ENCODE measurements around the gene RAB3C.

The RAB3C gene

DNA sequence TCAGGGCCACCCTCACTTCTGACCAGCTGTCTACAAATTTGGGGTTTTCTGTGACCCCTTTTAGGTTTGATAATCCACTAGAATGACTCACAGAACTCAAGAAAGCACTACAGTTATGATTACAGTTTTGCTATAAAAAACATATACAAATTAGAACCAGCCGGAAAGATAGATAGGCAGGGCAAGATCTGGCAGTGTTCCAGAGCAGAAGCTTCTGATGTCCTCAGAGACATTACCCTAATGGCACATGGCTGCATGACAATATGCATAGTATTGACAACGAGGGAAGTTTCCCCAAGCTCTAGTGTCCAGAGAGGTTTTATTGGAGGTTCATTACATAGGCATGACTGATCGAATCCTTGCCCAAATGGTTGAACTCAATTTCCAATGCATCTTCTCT is 158.1 kb downstream of the RAB3C start:
- H3K4me3 ChIP-seq (ENCODE audit: low read length): no peak overlapping the region
- no peaks in the 10 kb centered on the region for H3K36me3 ChIP-seq (ENCODE audit: control insufficient read depth, insufficient read depth, low read length)
- H3K9me3 ChIP-seq (ENCODE audit: control insufficient read depth, low read length): no peaks in the 10 kb centered on the region
- H3K9ac ChIP-seq (ENCODE audit: low read length): no peak overlapping the region
- H3K27me3 ChIP-seq (ENCODE audit: control insufficient read depth, insufficient read depth, low read length): no peaks in the 10 kb centered on the region
- H3K4me1 ChIP-seq (ENCODE audit: control insufficient read depth, insufficient read depth, low read length): peaks cover 6% of the 10 kb centered on the region

DNA sequence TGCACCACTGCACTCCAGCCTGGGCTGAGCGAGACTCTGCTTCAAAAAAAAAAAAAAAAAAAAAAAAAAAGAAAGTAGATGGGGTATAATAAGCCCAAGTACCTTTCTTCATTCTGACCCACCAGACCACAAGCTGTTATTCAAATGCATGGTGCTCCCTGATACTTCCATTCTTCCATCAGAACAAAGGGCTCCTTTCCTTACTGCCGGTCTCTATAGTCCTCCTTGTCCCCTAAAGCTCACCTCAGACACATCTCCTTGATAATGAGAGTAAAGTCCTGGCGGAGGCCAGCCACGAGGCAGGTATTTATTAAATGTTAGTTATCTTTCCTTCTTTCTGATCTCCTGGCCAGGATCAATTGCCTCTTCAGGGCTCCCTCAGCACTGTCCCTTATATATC is 162.5 kb downstream of the RAB3C start:
- Histone ChIP-seq H3K4me1 (ENCODE audit: control insufficient read depth, insufficient read depth, low read length) (no peaks in the 10 kb centered on the region), H3K9me3 (ENCODE audit: control insufficient read depth, low read length) (no peaks in the 10 kb centered on the region), H3K9ac (ENCODE audit: low read length) (no peak overlapping the region), H3K4me3 (ENCODE audit: low read length) (no peak overlapping the region), H3K36me3 (ENCODE audit: control insufficient read depth, insufficient read depth, low read length) (no peaks in the 10 kb centered on the region), H3K27me3 (ENCODE audit: control insufficient read depth, insufficient read depth, low read length) (no peaks in the 10 kb centered on the region)

DNA sequence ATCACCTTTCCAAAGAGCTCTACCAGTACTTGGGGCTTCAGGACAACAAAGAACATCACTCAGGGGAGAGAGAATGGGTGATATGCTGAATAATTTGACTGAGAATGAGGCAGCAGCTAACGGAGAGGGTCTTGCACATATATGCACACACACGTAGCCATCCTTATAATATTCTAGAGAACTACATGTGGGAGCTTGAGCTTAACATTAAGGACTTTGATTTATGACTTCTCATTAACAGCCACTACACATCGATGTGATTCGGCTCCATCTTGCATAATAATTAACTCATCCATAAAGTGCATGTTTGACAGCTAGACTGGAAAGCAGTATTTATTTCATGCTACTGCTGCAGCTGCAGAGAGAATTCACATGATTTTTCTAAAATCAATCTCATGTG is 163.4 kb downstream of the RAB3C start:
- Histone ChIP-seq H3K27me3 (ENCODE audit: control insufficient read depth, insufficient read depth, low read length) (no peaks in the 10 kb centered on the region), H3K9ac (ENCODE audit: low read length) (no peak overlapping the region), H3K9me3 (ENCODE audit: control insufficient read depth, low read length) (no peaks in the 10 kb centered on the region), H3K4me1 (ENCODE audit: control insufficient read depth, insufficient read depth, low read length) (no peaks in the 10 kb centered on the region), H3K36me3 (ENCODE audit: control insufficient read depth, insufficient read depth, low read length) (no peaks in the 10 kb centered on the region), H3K4me3 (ENCODE audit: low read length) (no peak overlapping the region)

DNA sequence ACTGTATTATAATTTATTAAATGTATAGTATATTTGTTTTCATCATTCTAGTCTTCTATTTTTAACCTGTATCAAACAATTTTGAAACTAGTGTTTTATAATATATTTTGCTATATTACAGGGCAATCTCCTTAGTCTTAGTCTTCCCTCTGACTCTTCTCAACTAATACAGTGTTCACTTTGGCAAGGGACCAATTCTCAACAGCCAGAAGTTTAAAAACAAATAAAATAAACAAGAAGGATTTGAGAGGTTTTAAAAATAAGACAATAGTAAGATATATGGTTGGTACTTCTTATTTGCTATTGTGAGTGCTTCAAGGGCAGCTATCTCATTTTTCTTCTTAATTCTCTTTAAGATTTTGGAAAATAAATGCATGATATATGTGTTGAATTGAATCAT is 167.2 kb downstream of the RAB3C start:
- Histone ChIP-seq H3K27me3 (ENCODE audit: control insufficient read depth, insufficient read depth, low read length) (no peaks in the 10 kb centered on the region), H3K4me3 (ENCODE audit: low read length) (no peak overlapping the region), H3K9me3 (ENCODE audit: control insufficient read depth, low read length) (no peaks in the 10 kb centered on the region), H3K9ac (ENCODE audit: low read length) (no peak overlapping the region), H3K4me1 (ENCODE audit: control insufficient read depth, insufficient read depth, low read length) (no peaks in the 10 kb centered on the region), H3K36me3 (ENCODE audit: control insufficient read depth, insufficient read depth, low read length) (no peaks in the 10 kb centered on the region)

DNA sequence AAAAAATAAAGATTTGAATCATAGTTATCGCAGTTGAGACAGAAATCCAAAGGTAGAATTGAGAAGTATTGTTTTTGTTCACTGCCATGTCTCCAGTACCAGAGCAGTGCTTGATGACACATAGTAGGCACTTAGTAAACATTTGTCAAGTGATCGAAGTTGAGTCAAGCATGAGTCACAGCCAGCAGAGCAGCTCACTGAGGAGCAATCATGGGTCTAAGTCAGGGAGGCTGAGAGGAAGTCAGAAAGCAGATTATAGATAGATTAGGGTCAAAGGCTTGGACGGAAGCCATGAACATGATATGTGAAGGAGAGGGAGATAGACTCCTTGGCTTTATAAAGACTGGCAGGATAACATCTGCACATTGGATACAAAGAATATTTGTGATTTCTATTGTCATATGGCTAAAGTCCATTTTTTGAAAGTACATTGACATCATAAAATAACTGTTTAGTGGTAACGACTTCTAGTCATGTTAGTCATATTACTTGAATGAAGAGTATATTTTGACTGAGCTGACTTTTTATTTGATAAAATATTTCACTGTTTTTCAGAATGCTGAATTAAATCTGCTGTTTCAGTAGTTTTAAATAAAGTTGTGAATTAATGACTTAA is 168.5 kb downstream of the RAB3C start:
- Histone ChIP-seq H3K4me3 (ENCODE audit: low read length) (no peak overlapping the region), H3K4me1 (ENCODE audit: control insufficient read depth, insufficient read depth, low read length) (no peaks in the 10 kb centered on the region), H3K27me3 (ENCODE audit: control insufficient read depth, insufficient read depth, low read length) (no peaks in the 10 kb centered on the region), H3K36me3 (ENCODE audit: control insufficient read depth, insufficient read depth, low read length) (no peaks in the 10 kb centered on the region), H3K9me3 (ENCODE audit: control insufficient read depth, low read length) (no peaks in the 10 kb centered on the region), H3K9ac (ENCODE audit: low read length) (no peak overlapping the region)

DNA sequence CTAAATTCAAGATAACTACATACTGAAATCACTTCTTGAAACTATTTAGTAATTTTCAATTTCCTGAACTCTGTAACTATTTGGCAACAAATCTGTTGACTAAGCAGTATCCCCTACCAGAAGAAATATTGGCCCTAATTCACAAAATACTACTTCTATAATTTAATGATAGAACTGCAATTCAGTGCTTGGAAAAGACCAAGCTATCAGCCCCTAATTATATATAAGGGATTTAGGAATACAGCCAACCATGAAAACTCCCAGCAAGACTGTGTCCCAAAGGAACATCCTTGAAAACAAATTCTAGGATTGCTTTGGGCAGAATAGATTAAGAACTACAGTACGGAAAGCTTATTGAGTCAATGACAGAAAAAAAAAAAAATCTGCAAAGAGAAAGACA is 169.2 kb downstream of the RAB3C start:
- no peaks in the 10 kb centered on the region for H3K4me1 ChIP-seq (ENCODE audit: control insufficient read depth, insufficient read depth, low read length)
- H3K9me3 ChIP-seq (ENCODE audit: control insufficient read depth, low read length): no peaks in the 10 kb centered on the region
- no peaks in the 10 kb centered on the region for H3K27me3 ChIP-seq (ENCODE audit: control insufficient read depth, insufficient read depth, low read length)
- H3K9ac ChIP-seq (ENCODE audit: low read length): no peak overlapping the region
- no peaks in the 10 kb centered on the region for H3K36me3 ChIP-seq (ENCODE audit: control insufficient read depth, insufficient read depth, low read length)
- H3K4me3 ChIP-seq (ENCODE audit: low read length): no peak overlapping the region

DNA sequence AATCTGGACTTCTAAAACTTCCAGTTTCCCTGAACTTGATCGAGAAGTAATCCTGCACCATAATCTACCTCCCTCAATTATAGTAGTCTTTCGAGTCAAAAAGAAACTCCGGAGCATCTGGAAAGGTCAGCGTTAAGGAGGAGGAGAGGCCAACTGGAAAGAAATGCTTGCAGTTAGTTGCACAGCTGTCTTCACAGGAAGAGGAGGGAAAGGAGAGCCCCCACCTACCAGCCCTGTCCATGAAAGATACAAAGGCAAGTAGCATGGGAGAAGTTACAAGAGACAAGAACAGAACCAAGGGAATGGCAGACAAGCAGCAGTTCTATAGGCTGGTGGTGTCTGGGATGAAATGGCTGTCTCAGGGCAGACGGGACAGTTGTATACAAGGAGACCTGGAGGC is 170.6 kb downstream of the RAB3C start:
- Histone ChIP-seq H3K36me3 (ENCODE audit: control insufficient read depth, insufficient read depth, low read length) (no peaks in the 10 kb centered on the region), H3K4me1 (ENCODE audit: control insufficient read depth, insufficient read depth, low read length) (no peaks in the 10 kb centered on the region), H3K9ac (ENCODE audit: low read length) (no peak overlapping the region), H3K4me3 (ENCODE audit: low read length) (no peak overlapping the region), H3K27me3 (ENCODE audit: control insufficient read depth, insufficient read depth, low read length) (no peaks in the 10 kb centered on the region), H3K9me3 (ENCODE audit: control insufficient read depth, low read length) (no peaks in the 10 kb centered on the region)

DNA sequence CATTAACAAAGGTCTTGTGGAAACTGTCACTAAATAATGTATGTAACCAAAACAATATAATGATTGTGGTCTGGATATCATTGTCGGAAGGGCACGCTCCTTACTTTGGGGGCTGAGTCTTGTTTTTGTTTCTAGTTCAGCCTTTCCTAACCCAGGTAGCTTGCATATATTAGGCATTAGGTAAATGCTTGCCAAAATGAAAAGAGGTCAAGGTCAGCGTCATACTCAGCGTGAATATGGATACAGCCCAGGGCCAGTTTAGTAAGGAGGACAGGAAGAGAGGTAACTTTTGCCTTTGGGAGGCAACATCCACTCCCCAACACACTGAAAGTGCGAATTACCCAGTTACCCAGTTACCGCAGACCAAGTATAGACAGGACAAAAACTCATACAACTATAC is 171.4 kb downstream of the RAB3C start:
- H3K27me3 ChIP-seq (ENCODE audit: control insufficient read depth, insufficient read depth, low read length): no peaks in the 10 kb centered on the region
- H3K4me3 ChIP-seq (ENCODE audit: low read length): no peak overlapping the region
- H3K36me3 ChIP-seq (ENCODE audit: control insufficient read depth, insufficient read depth, low read length): no peaks in the 10 kb centered on the region
- H3K9ac ChIP-seq (ENCODE audit: low read length): no peak overlapping the region
- H3K4me1 ChIP-seq (ENCODE audit: control insufficient read depth, insufficient read depth, low read length): no peaks in the 10 kb centered on the region
- no peaks in the 10 kb centered on the region for H3K9me3 ChIP-seq (ENCODE audit: control insufficient read depth, low read length)

DNA sequence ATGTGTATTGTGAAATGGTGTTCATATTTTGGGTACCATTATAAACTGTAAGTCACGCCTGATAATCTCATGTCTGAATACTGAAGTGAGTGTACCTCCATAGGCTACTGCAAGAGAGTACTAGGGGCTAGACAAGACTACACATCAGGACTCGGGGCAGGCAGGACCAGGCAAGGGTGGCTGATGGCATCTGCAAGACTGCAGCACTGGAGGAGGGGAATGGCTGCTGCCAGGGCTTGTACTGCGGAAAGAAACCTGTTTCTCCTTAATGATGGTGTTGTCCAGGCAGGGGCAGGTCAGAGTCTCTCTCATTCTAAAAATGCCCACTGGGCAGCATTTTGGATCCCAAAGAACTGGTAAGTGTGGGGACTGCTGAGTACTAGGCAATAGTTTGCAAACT is 172.5 kb downstream of the RAB3C start:
- no peaks in the 10 kb centered on the region for H3K4me1 ChIP-seq (ENCODE audit: control insufficient read depth, insufficient read depth, low read length)
- H3K9ac ChIP-seq (ENCODE audit: low read length): no peak overlapping the region
- H3K4me3 ChIP-seq (ENCODE audit: low read length): no peak overlapping the region
- H3K27me3 ChIP-seq (ENCODE audit: control insufficient read depth, insufficient read depth, low read length): no peaks in the 10 kb centered on the region
- no peaks in the 10 kb centered on the region for H3K9me3 ChIP-seq (ENCODE audit: control insufficient read depth, low read length)
- no peaks in the 10 kb centered on the region for H3K36me3 ChIP-seq (ENCODE audit: control insufficient read depth, insufficient read depth, low read length)

DNA sequence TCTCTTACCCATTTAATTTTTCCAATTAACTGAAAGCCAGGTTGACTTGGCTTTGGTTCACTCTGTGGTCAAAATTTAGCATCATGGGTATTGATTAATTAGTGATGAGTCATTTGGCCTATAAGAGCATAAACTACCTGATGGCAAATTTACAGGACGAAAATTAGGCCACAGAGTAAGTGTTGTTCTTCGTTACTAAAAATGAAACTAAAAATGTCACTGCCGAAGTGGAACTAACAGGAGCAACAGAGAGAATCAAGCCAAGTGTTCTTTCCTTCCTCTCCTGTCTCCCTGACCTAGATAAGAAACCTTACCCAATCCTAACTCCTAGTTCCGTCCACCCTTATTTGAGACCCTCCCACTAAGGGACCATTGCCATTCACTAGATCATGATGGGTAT is 176.9 kb downstream of the RAB3C start:
- Histone ChIP-seq H3K4me1 (ENCODE audit: control insufficient read depth, insufficient read depth, low read length) (no peaks in the 10 kb centered on the region), H3K9ac (ENCODE audit: low read length) (peak overlapping the region; percentile 6), H3K4me3 (ENCODE audit: low read length) (no peak overlapping the region)

DNA sequence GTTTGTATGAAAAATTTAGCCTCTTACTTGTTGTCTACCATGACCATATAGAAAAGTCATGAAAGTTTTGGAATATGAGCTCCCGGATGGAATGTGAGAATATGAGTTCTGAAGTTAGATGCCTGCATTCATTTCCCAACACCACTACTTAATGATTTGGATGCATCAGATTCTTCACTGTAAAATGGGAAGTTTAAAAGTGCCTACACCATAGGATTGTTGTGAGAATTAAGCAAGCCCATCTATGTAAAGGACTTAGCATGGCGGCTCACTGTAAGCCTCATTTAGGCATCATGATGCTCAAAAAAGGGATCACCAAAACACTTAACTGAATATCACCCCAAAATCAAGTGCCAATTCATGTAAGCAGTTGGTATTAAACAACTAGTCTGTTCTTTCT is 177.3 kb downstream of the RAB3C start:
- Histone ChIP-seq H3K9ac (ENCODE audit: low read length) (peak overlapping the region; percentile 6), H3K9me3 (ENCODE audit: control insufficient read depth, low read length) (no peaks in the 10 kb centered on the region), H3K4me3 (ENCODE audit: low read length) (no peak overlapping the region), H3K4me1 (ENCODE audit: control insufficient read depth, insufficient read depth, low read length) (no peaks in the 10 kb centered on the region), H3K27me3 (ENCODE audit: control insufficient read depth, insufficient read depth, low read length) (no peaks in the 10 kb centered on the region), H3K36me3 (ENCODE audit: control insufficient read depth, insufficient read depth, low read length) (no peaks in the 10 kb centered on the region)

More for the DNA sequence above, 176.9 kb downstream of the RAB3C start:
- Histone ChIP-seq H3K36me3 (ENCODE audit: control insufficient read depth, insufficient read depth, low read length) (no peaks in the 10 kb centered on the region), H3K27me3 (ENCODE audit: control insufficient read depth, insufficient read depth, low read length) (no peaks in the 10 kb centered on the region), H3K9me3 (ENCODE audit: control insufficient read depth, low read length) (no peaks in the 10 kb centered on the region)

DNA sequence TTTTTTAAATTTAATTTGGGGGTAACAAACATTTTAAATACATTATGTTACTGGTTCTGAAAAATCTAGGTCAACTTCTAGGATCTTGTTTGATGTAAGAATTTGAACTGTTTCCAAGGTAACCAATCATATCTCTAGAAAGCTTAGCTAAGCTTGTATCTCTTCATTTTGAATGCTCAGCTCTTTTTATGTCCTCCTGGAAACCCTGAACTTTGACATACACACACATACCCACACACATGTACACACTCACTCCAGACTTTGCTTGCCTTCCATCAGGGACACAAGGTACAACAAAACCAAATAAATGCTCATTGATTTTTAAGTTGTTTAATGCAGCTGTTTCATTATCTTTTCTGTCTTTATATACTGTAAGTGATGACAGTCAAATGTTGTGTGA is 178.5 kb downstream of the RAB3C start:
- Histone ChIP-seq H3K36me3 (ENCODE audit: control insufficient read depth, insufficient read depth, low read length) (no peaks in the 10 kb centered on the region), H3K27me3 (ENCODE audit: control insufficient read depth, insufficient read depth, low read length) (no peaks in the 10 kb centered on the region), H3K4me3 (ENCODE audit: low read length) (no peak overlapping the region), H3K9me3 (ENCODE audit: control insufficient read depth, low read length) (no peaks in the 10 kb centered on the region), H3K4me1 (ENCODE audit: control insufficient read depth, insufficient read depth, low read length) (peaks cover 4% of the 10 kb centered on the region), H3K9ac (ENCODE audit: low read length) (no peak overlapping the region)

DNA sequence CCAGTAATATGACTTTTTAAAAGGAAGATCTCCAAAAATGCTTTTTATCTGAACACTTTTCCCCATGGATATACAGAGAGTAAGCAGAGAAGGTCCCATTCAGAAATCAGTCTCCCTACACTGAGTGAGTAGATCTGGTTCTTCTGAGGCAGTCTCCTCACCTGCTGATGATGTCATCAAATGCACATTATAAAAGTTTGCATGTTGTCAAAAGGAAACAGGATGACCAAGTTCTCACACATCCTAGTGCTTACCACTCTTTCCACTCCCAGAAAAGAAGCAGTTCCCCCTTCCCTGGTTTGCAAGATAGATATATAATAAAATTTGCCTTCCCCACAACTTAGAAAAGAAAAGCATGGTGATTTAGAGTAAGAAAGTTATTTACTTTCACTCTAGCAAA is 180.5 kb downstream of the RAB3C start:
- H3K4me3 ChIP-seq (ENCODE audit: low read length): no peak overlapping the region
- no peaks in the 10 kb centered on the region for H3K9me3 ChIP-seq (ENCODE audit: control insufficient read depth, low read length)
- H3K4me1 ChIP-seq (ENCODE audit: control insufficient read depth, insufficient read depth, low read length): peaks cover 4% of the 10 kb centered on the region
- H3K9ac ChIP-seq (ENCODE audit: low read length): no peak overlapping the region
- H3K36me3 ChIP-seq (ENCODE audit: control insufficient read depth, insufficient read depth, low read length): no peaks in the 10 kb centered on the region
- H3K27me3 ChIP-seq (ENCODE audit: control insufficient read depth, insufficient read depth, low read length): no peaks in the 10 kb centered on the region
